Hindlimb muscle (tissue), 1 donor: Measurements from ENCODE around the gene BORA. TPM values are rescaled to one million over a fixed set of nuclear protein-coding genes. Genes with fewer than 3 reads are reported as not detected.
A peak's percentile ranks its signal among the peaks of the same experiment; 100 is the strongest.
"Not testable (repeated sequence)": the region's sequence is repeated elsewhere in the genome, so short reads cannot be mapped to it uniquely, and the experiment has no call there.

Experiments
- DNase-seq: peaks from one replicate; pipeline ENCODE4 v3.0.0-alpha.2; 2013
- polyA plus RNA-seq: library from polyadenylated mRNA; unstranded; fragments of 120-200 nt; gene quantifications from one replicate; pipeline ENCODE4 v1.2.1, GENCODE V29; 2013; ENCODE audit not compliant: insufficient read length

The BORA gene
- polyA plus RNA-seq, 1 donor = 3.6 TPM

DNA sequence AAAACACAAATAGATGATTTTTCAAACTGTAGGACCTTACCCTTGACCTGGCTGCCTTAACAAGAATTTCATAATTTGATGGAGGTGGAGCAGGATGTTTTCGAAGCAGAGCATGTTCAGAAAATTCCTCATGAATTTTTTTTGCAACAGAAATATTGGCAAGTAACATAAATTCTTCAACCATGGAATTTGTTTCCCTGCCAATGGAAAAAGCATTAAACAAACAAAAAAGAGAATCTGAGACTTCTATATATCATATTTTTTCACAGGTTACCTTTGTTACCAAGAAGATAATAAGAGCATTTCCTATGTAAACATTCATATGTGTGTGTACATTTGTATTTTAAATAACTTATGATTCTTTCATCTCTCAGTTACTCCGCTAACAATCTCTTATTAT is 35.7 kb downstream of the BORA start:
- peak; percentile 14 for DNase-seq

DNA sequence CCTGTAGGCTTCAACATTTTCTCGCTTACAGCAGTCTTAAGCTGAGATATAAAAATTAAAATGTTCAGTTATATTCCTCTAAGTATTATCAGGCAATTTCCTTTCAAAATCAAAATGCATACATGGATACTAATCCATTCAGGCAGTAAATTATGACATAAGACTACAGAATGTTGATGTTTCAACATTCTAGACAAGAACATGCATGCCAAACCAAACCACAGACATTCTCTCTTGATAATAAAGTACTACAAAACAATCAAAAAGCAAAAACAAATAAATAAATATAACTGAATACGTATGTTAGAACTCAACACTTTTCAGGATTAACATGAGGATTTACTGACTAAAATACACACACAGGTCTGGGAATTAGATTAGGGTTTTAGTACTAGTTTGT is 46.3 kb downstream of the BORA start:
- DNase-seq = no peak

DNA sequence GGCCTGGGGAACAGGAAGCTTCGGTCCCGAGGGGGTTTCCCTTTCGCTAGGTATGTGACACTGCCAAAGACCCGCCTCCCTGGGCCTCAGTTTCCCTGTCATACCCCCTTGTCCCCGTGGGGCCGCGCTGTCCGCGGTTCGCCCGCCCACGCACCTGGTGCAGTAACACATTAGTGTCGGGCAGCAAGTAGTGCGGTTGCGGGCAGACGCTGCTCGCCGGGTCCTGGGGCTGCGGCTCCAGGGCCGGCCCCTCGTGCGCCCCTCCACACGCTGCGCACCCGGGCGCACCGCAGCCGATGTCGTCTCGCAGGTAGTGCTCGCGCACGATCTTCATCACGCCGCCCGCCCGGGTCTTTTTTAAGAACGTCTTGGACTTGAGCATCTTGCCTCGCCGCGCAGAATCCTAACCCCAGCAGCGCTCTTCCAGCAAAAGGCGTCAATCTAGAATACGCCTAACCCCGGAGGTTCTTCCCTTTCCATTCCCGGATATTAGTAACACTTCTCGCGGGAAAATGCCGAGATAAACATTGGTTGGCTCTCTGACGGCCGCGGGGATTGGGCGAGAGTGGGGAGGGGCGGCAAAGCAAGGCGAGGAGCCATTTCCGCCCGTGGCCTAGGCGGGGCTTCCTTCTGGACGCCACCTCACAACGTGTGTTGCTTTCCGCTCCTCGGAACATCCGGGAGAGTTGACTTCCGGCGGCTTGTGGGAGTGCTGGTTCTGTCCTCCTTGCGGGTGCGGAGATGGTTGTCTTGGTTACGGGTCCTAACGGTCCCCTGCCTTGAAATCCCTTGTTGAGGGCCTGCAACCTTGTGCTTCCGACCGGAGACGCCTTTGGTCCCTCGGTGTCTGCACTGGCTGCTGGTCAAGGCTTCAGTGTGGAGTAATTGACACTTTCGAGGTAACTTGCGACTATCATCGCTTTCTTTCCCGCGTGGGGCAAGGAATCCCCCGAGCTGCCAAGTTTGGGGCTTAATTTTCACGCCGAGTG is 54.0 kb downstream of the BORA start, which contains the start of the genes DIS3 and PIBF1:
DIS3 (minus strand) TSS at position 450 of the 989 bp plus-strand sequence; CDS start at position 382, 68 bp downstream.
PIBF1 (plus strand) TSS at position 683 of the 989 bp plus-strand sequence. CDS start 1,337 bp downstream, outside the sequence.
- DNase-seq = peak; percentile 98

DNA sequence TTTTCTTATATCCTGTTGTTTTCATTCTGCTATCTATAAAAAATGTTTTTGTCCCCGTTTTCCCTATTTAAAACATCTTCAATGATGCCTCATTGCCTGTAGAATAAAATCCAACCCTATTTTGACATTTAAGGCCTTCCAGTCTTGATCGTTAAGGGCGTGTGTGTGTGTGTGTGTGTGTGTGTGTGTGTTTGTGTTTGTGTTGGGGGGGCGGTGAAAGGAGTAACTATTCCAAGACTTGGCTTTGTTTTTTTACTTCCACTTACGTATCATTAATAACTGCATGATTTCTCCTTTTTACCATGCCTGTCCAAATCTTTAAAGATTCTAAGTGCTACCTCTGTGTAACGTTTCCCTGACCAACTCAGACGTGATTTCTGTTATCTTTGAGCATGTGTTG is 55.0 kb downstream of the BORA start:
- DNase-seq = peak; percentile 12

DNA sequence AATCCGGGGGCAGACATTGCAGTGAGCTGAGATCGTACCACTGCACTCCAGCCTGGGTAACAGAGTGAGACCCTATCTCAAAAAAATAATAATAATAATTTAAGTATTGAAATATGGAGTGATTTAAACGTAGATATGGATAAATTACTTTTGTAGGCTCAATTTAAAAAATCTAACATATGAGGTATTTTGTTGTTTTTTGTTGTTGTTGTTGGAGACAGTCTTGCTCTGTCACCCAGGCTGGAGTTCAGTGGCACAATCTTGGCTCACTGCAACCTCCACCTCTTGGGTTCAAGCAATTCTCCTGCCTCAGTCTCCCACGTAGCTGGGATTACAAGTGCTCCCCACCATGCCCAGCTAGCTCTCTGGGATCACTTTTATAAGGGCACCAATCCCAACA is 57.0 kb downstream of the BORA start:
- DNase-seq = not testable (repeated sequence)

DNA sequence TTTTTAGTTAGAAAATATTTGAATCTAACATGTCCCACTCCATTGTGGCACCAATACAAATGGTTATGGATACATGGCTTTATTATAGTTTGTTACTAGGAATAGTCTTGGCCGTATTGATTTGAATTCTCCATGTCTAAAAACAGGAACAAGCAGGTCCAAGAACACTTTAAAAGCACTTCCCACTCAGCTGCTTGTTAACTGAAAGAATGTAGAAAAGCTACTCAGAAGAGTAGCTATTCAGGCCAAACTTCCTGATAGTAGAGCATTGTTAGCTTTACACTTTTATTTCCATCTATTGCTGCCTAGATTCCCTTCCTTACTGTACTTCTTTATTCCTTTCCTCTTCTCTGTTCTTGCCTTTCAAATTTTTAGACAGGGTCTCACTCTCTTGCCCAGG is 61.1 kb downstream of the BORA start:
- no peak for DNase-seq

DNA sequence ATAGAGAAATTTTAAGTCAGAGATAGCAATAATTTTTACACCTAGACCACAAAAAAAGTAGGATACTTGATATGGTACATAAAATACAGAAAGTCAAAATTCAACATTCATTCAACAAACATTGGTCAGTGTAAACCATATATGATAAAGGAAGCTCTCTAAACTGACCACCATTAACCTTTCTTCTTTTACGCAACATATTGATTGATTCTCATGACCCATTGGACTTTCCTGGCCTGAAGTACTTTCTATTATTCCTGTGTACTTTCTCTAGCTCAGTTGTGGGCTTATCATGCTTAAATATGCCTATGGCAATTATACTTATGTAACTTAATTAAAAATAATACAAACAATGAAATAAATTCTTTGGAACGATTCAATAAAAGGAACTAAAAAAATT is 64.9 kb downstream of the BORA start:
- DNase-seq = no peak

DNA sequence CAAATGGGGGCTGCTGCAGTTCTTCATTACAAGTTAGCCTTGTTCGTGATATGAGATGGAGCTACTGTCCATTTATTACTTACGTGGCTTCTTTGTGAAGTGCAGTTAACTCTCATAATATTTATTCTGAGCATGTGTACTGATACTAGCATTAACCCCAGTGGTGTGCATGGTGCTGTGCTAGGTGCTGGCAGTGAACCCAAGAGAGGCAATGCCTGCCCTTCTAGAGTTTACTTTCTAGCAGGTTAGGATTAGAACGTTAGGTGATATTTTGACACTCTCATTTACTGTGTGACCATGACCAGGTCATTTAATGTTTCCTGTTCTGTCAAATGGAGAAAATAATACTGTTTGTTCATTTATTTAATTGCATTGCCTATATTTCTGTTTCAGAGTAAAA is 71.1 kb downstream of the BORA start:
- DNase-seq = no peak

DNA sequence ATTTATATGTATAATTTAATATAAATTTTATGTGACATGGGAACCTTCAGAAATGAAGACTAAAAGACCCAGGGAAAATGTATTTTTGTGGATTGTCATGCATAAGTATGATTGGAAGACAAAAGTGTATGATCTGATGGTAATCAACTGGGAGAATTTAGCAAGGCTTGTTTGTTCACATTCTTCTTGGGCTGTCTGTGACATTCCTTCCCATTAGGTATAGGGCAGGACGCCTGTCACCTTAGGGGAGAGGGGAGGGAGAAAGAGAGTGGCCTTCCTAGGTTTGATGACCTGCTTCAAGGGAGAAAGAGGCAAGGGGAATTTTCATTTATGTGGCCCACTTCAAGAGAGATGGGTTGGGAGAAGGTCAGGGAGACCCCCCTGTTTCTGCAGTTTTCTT is 76.6 kb downstream of the BORA start:
- DNase-seq = no peak

Other genes with a start within 250 kb of the BORA start
- gene MZT1, start 294 bp upstream of the BORA start, polyA plus RNA-seq = 24.1 TPM
- gene DIS3, start 54.0 kb downstream of the BORA start, polyA plus RNA-seq = 17.2 TPM
- gene PIBF1, start 54.2 kb downstream of the BORA start, polyA plus RNA-seq = 19.1 TPM